Amygdala (tissue), 56 donors: Measurements from ENCODE around the gene NDFIP1.

Experiments
- DNase-seq, 56 donors: peaks; one replicate each; lab custom pipeline; 2025; lab: John Stamatoyannopoulos, UW

NDFIP1 gene

GRCh38 chr5:142117579-142118151, 9.1 kb downstream of the NDFIP1 start:
- no peak for DNase-seq

- DNase-seq = no peak
Observed at GRCh38 chr5:142118155-142118686, 9.6 kb downstream of the NDFIP1 start.

- no peak for DNase-seq
Observed at GRCh38 chr5:142119051-142119625, 10.6 kb downstream of the NDFIP1 start.

- DNase-seq = no peak
Observed at GRCh38 chr5:142120247-142120935, 11.8 kb downstream of the NDFIP1 start.

GRCh38 chr5:142122121-142122520, 13.5 kb downstream of the NDFIP1 start:
- DNase-seq = no peak

- DNase-seq = no peak
Observed at GRCh38 chr5:142125378-142125777, 16.8 kb downstream of the NDFIP1 start.

DNA sequence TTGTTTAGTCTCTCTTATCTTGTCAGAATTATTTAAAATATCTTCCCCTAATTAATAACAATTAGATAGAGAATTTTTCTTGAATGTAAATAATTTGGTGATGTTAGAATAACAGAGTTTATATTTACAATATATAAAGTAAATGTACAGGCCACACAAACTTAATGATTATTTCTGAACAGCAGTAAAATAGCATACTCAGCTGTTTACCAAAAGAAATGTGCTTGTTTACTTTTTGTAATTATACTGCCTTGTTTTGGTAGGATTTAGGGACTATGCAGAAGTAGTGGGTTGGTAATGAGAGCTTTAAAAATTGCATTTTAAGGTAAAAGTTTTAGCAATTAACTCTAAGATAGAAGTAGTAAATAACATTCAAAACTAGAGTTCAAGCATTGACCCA, 17.4 kb downstream of the NDFIP1 start:
- DNase-seq = no peak

- no peak for DNase-seq
Observed at GRCh38 chr5:142128675-142129208, 20.2 kb downstream of the NDFIP1 start.

DNA sequence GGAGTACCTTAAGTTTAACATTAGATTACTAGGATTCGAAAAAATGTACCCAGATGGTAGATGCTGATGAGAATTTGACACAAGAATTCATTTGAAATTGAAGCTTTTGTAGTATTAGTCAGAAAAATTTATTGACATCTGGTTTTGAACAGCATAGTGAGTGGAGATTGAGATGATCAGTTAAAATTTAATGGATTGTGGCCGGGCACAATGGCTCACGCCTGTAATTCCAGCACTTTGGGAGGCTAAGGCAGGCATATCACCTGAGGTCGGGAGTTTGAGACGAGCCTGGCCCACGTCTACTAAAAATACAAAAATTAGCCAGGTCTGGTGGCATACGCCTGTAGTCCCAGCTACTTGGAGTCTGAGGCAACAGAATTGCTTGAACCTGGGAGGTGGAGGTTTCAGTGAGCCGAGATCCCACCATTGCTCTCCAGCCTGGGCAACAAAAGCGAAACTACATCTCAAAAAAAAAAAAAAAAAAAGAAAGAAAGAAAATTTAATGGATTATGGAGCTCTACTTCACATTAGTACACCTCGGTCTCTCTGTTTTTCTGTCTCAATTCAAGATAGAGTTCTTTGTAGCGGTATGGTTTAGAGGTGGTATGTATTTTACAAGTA, 21.0 kb downstream of the NDFIP1 start:
- DNase-seq = no peak

DNA sequence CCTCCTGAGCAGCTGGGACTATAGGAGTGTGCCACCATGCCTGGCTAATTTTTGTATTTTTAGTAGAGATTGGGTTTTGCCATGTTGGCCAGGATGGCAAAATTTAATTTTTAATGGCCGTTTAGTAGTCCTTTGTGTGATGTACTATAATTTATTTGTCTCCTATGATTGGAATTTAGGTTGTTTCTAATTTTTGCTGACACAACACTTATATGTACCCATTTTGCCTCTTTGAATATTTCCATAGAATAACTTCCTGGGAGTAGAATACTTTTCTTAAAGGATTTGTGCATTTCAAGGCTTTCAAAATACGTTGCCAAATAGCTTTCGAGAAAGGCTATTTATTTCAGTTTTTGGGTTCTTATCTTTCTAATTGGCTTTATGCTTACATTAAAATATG, 22.8 kb downstream of the NDFIP1 start:
- no peak for DNase-seq

DNA sequence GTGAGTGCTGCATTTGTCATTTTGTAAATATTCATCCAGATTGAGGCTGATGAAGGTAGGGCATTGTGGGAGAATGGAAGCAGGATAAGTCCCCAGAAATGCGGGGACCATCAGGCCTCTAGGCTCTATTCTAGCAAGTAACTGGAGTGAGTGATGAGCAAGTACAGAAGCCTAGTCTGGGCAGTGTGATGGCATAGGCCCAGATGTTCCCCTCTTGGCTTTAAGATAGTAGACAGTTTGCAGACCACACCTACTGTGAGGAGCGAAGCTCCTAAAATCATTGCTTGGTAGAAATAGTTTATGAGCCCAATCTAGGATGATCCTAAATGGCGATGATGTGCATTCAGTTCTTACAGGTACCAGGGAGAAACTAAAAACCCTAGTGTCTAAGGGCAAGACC, 24.3 kb downstream of the NDFIP1 start:
- DNase-seq = no peak

DNA sequence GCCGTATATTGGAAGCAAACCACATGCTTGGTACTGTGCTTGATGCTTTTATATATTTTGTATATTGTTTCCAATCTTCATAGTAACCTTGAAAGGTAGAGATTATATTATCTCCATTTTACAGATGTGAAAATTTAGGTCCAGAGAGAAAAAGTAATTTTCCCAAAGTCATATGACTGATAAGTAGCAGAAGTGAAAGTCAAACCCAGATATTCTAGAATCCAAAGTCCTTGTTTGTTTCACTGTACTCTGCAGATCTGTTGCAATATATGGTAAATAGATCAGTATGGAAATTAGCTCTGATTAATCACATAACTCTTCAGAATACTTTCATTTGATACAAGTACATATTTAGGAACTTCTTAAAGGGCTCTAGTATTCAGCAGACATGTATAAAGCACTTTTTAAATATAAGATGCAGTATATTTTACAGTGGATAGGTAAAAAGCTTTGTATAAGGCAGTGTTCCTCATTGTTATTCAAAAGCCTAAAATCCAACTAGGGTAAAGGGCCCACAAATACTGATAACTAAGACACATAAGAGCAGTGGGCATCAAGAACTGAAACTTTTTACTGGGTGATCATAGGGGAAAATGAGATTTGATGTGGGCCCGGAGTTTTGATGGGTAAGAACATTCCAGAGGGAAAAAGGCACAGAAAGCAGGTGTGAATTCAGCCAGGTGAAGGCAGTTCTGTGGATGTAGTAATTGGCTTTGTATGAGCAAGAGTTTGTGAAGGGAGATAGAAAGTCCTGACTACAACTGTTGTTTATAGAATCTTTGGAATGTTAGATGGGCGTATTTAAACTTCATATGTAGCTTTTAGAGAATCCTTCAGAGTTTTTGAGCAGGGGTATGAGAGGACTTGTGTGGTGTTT, 25.0 kb downstream of the NDFIP1 start:
- no peak for DNase-seq

DNA sequence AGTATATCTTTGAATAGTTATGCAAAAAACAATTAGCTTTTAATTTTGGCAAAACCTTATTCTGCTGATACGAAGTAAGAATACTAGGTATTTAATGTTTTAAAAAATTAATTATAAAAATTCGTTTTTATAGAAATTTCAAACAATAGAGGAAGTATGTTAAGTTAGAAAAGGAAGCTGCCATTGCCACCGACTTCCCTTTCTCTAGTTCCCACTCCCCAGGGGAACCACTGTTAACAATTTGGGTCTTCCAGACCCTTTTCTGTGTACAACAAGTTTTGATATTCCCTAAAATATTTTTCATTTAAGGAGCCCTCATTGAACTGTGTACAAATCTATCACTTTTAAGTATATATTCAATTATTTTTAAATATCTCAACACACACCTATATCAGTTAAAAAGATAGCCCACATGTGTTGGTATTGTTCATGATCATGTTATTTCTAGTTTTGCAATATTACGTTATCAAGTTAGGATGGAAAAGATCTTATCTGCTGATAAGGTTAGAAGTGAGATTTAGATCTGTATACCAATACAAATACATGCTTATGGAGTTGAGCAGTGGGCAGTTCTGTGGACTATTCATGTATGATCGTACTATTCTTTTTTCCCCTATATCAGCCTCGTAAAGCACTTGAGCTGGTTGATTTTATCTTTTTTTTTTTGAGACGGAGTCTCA, 25.9 kb downstream of the NDFIP1 start:
- DNase-seq = no peak

DNA sequence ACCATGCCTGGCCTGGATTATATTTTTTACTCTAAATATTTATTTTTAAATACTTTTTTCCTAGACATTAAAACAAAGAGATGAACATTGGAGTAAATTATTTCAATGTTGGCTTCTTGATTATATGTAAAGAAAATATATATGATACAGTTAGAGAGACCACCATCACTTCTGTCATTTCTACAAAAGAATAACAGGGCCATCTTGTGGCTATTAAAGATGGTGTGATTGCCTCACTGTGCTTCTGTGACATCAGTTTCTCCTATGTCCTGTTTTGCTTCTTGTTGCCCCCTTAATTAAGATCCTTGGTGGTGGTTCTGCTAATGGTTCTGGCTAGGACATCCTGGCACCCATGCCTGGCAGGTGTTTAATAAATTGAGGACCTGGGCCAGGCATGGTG, 32.9 kb downstream of the NDFIP1 start:
- no peak for DNase-seq

- DNase-seq = no peak
Observed at GRCh38 chr5:142143878-142144277, 35.3 kb downstream of the NDFIP1 start.

DNA sequence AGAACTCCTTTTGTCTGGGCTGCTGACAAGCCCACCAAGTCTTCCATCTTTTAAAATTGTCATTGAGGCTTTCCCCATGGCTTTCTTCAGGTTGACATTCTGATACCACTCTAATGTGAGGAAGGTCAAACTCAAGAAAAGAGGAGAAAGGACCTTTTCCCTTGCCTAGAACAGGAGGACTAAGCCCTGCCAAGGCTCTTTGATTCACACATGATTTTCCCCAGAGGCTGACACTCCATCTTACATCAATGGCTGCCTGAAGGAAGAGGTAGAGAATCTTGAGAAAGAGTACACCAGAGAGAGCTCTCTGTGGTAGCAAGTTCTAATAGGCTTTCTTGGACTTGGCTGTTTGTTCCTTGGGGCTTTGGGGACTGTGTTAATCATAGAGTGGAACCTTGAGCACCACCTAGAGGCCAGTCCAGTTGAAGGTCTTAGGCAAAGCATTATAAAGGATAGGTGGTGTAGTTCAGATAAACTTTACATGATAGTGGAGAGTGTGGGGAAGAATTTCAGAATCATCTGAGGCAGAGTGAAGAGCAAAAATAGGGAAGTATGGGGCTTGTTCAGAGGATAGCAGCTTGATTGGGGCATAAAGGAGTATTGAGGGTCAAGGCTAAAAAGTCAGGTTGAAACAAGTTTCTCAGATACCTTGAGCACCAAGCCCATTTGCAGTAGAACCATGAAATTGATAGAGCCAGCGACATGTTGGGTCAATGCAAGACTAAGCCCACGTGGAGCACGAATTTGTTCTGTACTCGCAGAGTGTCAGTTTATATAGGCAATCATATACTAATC, 36.7 kb downstream of the NDFIP1 start:
- peak in 23 of 56 donors; percentile 4 to 72 (median 19) for DNase-seq

- no peak for DNase-seq
Observed at GRCh38 chr5:142149363-142149762, 40.8 kb downstream of the NDFIP1 start.

GRCh38 chr5:142150431-142150830, 41.9 kb downstream of the NDFIP1 start:
- DNase-seq = no peak
